ENCODE measurements around the gene ITGB4.
A peak's percentile ranks its signal among the peaks of the same experiment; 100 is the strongest.
"Not testable (repeated sequence)": the region's sequence is repeated elsewhere in the genome, so short reads cannot be mapped to it uniquely, and the experiment has no call there.

Gene ITGB4

DNA sequence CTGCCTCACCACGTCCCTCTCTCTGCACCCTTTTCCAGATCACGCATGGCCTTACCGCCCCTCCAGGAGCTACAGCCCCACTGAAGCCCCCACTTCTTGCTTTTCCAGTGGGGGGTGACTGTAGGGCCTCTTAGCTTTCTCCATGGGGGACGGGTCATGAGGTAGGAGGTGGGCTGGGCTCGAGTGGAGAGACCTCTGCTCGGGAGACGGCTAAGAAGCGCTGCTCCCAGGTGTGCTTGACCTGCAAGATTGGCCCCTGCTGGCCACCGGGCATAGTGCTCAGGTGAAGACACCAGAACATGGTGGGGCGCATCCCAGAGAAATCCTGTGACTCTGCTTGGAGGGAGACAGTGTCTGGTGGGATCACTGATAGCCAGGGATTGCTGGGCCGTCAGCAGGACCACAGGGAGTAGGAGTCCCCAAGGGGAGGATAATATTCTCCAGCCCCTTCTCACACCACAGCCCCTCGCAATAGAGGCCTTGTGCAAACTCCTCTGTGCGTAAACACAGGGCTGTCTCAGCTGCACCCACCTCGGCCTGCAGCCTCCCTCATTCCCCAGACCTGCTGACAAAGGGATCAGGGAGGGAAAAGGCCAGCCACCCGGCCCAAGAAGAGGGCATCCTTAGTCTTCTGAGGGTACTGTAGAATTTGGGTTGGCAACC lies 52.7 kb downstream of the ITGB4 start:
- DNase-seq = no peak

- DNase-seq = no peak
These were observed 53.3 kb downstream of the ITGB4 start for GRCh38 chr17:75774471-75774990.

DNA sequence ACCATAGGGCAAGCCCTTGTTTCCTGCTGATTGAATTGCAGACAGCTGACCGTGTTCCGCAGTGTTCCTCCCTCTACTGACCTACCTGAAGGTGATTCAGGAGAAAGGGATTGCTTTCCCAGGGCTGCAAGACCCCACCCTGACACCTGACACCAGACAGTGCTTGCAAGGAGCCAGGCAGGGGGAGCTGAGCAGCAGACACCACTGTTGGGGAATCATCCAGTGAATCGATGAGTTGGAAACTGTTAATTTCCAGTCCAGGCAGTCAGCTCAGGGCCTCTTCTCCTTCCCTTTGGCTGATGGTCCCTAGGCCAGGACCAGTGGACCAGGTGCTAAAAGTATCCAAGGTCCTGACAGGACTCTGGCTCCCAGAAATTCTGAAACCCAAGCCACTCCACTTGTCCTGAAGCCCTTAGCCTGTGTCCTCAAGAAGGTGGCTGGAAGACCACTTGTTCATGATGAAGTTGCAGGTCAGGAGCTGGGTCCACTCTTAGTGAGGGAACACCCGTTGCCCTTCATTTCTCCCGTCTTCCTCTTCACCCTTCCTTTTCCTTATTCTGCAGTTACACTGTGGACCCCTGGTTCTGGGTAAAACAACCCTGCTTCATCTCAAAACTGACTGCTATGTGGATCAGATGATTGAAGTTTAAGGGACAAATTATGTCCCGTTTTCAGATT lies 53.9 kb downstream of the ITGB4 start:
- no peak for DNase-seq

GRCh38 chr17:75776386-75777295 lies 55.4 kb downstream of the ITGB4 start:
- no peak for DNase-seq

- DNase-seq = no peak
These were observed 56.1 kb downstream of the ITGB4 start for GRCh38 chr17:75777296-75777922.

- not testable (repeated sequence) for DNase-seq
These were observed 57.0 kb downstream of the ITGB4 start for GRCh38 chr17:75778066-75778860.

DNA sequence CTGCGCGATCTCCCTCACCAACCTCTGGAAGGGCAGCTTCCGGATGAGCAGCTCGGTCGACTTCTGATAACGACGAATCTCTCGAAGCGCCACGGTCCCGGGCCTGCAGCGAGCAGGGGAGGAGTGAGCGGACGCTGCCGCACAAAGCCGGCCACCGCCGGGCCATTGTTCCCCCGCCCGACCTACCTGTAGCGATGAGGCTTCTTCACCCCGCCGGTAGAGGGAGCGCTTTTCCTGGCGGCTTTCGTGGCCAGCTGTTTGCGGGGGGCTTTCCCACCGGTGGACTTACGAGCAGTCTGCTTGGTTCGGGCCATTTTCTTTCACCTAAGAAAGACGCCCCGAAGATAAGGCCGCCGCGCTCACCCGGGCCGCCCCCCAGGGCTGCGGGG lies 57.6 kb downstream of the ITGB4 start:
- DNase-seq = no peak

- peak; percentile 91 for DNase-seq
These were observed 58.2 kb downstream of the ITGB4 start for GRCh38 chr17:75779250-75779986.

- no peak for DNase-seq
These were observed 59.0 kb downstream of the ITGB4 start for GRCh38 chr17:75779987-75780889.

- no peak for DNase-seq
These were observed 62.0 kb downstream of the ITGB4 start for GRCh38 chr17:75783069-75783783.

GRCh38 chr17:75783803-75784472 lies 62.7 kb downstream of the ITGB4 start:
- no peak for DNase-seq

GRCh38 chr17:75784473-75785015 lies 63.3 kb downstream of the ITGB4 start, which contains the start of gene UNK:
UNK (plus strand) TSS chr17:75784806; CDS start chr17:75784881, 75 bp downstream.
- DNase-seq = peak; percentile 93

- DNase-seq = peak; percentile 81
These were observed 64.0 kb downstream of the ITGB4 start for GRCh38 chr17:75785016-75785890.

- no peak for DNase-seq
These were observed 70.0 kb downstream of the ITGB4 start for GRCh38 chr17:75791254-75791653.

DNA sequence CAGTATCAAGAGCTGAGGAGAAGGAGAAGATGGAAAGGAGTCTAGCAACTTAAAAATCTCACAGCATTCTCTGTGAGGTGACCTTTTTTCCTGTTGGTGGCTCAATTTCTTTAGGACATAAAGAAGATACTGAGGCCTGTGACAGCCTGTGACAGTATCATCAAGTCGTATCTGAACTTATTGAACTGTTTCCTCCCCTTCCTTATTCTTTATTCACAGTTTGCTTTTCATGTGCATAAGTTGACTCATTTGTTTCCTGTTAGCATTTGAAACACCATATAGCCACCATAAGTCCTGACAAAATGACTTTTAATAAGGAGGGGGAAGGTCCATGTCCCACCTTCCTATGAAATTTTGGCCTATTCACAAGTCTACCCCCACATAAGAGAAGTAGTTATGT lies 72.2 kb downstream of the ITGB4 start:
- no peak for DNase-seq

GRCh38 chr17:75795820-75796607 lies 74.8 kb downstream of the ITGB4 start:
- no peak for DNase-seq

DNA sequence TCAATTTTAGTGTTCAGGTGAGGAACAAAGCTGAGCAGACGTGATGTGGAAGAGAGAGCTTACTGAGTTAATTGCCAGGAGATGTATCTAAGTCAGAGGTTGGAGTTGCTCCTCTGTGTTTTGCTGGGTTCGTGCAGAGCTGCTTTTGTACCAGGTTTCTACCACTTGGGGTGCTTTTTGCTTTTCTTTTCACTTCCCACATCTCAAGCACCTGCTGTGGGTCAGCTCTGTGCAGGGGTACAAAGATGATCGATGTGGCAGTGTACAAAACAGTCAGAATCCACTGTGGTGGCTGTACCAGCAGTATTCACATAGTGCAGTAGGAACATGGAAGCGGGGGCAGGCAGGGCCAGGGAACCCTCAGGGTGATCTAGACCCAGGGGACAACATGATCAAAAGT lies 78.1 kb downstream of the ITGB4 start:
- no peak for DNase-seq
